SKM-1 (cell line): ENCODE measurements around the gene SLC27A3.

ENCODE experiments used
- DNase-seq: peaks from one replicate; lab custom pipeline; 2025; ENCODE audit not compliant: unreplicated experiment; lab: John Stamatoyannopoulos, UW

The SLC27A3 gene

GRCh38 chr1:153774780-153775457, at the start of gene SLC27A3:
Gene SLC27A3, plus strand, starts transcription at chr1:153775407. Its CDS starts 91 bp downstream, at chr1:153775498.
- DNase-seq = no peak

DNA sequence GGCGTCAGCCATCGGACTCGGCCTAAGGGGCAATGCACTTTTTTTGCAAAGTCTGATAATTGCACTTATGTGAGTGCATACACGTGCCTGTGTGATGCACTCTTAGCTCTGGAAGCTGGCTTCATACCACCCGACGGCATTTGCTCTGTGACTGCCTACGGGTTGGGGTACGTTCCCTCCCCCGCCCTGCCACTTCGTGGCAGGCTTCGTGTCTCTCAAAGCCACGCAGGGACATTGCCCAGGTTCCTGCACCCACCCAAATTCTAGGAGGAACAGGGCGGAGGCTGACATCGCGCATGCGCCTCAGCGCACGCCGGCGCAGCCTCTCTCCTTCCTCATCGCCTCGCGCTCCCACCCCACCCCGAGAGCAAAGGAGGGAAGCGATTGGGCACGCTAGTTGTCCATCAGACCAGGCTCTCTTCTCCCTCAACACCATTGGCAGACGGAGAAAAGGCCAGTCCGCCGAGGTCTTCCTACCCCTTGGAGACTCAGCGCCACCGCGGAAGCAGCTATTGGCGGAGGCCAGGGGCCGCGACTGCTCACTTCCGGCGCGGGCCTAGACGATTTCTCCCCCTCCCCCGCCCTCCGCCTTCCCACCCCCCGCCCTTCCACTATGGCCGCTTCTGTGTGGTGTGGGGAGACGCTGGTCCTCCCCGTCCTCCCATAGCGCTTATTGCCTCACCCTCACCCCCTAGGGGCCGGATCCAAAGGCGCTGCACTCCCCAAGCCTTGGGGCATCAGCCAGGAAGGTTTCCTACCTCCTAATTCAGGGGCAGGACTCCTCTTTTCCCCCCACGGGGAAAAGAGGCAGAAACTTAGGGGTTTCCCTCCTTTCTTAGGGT, 47.5 kb upstream of the SLC27A3 start, which contains the start of gene INTS3:
Gene INTS3 (plus strand): TSS at position 588 of the 842 bp plus-strand sequence. CDS start 585 bp downstream, outside the sequence.
- peak; percentile 100 for DNase-seq

GRCh38 chr1:153728305-153729066, 46.7 kb upstream of the SLC27A3 start:
- peak; percentile 26 for DNase-seq

- no peak for DNase-seq
Measured at GRCh38 chr1:153730468-153730988, 44.7 kb upstream of the SLC27A3 start.

- DNase-seq = no peak
Measured at GRCh38 chr1:153733970-153734369, 41.2 kb upstream of the SLC27A3 start.

- no peak for DNase-seq
Measured at GRCh38 chr1:153734396-153735089, 40.7 kb upstream of the SLC27A3 start.

GRCh38 chr1:153735090-153735420, 40.2 kb upstream of the SLC27A3 start:
- no peak for DNase-seq

GRCh38 chr1:153741986-153742385, 33.2 kb upstream of the SLC27A3 start:
- DNase-seq = no peak

DNA sequence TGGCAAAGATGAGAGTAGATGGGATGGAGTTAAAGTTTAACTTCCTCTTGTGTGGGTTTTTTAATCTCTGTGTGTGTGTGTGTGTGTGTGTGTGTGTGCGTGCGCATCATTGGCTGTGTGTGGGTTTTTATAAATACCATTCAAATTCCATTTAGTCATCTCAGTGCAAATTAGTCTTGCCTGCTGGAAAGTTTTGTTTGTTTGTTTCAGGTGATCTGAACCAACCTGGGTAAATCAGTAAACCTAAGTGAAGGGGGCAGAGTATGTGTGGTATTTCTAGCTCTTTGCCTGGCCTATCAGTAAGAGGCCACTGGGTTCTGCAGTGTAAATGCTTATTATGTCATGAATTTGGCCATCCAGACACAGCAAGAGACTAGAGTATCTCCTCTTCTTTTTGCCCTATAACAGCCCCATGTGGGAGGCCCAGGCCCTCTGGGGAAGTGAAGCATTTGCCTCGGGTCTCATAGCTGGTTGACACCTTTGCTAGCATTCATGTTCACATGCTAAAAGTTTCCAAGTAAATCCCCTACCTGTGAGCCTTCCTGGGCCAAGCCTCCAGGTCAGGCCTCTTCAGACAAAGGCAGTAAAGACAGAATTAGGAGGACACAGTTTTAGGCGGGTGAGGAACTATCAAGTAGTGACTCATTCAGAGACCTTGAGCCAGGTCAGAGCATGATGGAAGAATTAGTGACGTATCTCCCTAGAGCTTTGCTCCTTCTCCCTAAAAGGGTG, 32.6 kb upstream of the SLC27A3 start:
- no peak for DNase-seq

- DNase-seq = no peak
Measured at GRCh38 chr1:153745417-153745816, 29.8 kb upstream of the SLC27A3 start.

DNA sequence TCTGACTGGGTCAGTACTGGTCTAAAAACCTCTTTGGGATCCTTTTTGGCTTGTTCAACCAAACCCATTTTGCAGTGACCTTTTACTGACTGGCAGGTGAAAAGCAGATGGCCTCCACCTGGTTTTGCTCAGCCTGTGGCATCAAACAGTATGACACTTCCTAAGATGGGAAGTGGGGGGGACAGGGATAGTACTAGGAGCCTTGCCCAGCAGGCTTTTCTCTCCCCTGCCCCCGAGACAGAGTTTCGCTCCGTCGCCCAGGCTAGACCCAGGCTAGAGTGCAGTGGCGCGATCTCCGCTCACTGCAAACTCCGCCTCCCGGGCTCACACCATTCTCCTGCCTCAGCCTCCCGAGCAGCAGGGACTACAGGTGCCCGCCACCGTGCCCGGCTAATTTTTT, 29.0 kb upstream of the SLC27A3 start:
- no peak for DNase-seq

- DNase-seq = no peak
Measured at GRCh38 chr1:153748903-153749302, 26.3 kb upstream of the SLC27A3 start.

DNA sequence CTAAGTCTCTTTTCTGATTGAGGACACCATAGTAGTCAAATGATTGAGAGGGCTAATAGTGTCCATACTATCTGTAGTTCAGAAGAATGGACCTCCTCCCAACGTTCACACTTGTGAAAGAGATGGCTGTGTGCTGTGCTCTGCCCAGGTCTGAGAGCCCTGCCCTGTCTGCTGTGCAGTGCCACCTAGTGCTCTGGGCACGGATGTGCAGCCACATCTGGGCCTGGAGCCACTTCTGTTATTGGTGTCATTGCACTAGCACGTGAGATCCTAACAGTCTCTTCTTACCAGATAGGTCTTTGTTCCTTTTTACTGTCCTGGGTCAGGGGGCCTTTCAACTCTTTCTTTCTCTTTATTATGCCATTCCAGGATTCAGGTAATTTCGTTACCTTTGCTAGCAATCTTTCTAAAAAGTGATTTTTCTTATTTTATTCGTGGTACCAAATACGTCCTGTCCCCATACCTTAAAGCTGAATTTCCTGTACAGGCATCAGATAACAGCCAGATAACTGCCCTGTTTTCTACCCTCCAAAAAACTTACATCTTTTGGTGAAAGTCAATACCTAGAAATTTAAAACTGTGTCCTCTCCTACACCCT, 25.7 kb upstream of the SLC27A3 start:
- DNase-seq = peak; percentile 91

DNA sequence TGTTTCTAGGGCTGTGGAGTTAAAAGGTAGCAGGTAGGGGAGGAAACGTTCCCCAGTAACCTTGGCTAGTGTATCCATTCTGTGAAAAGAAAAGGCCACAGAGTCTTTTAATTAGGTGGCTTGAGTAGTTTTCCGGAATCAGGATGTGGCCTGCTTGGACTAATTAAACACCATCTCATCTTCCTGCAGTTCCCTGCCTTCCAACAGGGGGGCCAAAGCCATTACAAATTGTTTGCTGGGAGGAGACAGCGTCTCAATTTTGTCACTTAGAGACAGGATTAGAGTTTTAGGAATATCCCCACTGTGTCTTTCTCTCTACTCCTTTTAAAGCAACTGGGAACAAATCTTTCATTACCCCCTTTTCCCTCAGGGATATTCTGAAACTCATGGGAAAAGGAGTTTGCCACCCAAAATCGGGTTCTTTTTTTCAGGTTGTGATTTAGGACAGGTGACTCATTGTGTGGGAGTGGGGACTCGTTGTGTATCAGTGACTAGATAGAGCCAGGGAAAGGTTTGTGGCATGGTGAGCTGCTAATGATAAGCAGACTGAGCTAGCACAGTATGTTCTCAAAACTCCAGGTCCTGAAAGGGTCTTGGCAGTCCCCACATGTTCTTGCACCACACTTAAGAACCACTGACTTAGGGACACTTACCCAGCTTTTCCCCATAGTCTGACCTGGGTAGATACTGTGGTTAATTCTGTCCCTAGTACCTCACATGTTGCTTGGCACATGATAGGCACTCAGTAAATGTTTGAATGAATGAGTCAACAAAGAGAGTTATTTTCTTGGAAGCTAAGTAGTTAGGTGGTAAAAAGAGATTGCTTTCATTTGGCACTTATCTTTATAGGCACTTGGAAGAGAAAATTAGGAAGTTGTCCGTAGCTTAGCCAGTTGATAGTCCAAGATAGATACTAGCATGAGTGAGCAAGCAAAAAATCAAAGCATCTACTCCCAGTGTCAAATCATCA, 24.9 kb upstream of the SLC27A3 start:
- no peak for DNase-seq

DNA sequence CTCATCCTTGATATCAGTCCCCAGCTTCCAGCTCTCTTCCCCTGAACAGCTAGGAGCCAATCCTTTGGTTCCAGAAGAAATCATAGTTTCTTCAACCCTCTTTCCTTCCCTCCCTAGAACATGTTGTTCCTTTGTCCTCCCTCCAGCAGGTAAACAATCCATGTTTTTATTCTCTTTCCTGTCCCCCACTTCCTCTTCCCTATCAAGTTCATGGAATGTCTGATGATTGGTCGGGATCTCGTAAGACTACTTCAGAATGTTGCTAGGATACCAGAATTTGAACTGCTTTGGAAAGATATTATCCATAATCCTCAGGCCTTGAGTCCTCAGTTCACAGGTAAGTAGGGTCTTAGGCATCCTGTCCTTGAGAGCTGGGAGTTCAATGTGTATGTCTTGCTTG, 23.1 kb upstream of the SLC27A3 start:
- DNase-seq = no peak

DNA sequence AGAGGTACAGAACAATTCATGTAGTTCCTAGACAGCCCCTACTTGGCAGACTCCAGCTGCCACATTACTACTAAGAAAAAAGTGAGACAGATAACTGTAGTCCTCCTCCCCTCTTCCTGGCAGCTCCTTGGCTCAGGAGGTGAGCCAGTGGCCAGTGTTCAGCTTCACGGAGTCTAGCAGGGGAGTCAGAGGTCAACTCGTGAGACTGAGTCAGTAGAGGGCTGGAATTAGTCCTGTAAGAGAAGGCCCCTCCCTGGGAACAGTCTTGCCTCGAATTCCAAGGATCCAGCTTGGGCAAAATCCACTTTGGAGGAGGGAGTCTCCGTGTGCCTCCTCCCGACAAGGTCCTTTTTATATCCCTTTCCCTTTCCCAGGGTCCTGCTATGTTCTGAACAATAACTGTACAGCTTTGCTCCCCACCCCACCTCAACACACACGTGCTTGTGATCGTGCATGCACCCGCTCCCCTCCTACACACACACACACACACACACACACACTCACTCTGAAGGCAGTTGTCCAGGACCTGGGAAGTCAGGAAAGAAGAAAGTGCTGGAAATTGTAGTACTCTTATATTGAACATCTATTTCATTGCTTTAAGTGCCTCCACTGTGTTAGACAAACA, 22.5 kb upstream of the SLC27A3 start:
- no peak for DNase-seq

- no peak for DNase-seq
Measured at GRCh38 chr1:153754266-153754665, 20.9 kb upstream of the SLC27A3 start.

DNA sequence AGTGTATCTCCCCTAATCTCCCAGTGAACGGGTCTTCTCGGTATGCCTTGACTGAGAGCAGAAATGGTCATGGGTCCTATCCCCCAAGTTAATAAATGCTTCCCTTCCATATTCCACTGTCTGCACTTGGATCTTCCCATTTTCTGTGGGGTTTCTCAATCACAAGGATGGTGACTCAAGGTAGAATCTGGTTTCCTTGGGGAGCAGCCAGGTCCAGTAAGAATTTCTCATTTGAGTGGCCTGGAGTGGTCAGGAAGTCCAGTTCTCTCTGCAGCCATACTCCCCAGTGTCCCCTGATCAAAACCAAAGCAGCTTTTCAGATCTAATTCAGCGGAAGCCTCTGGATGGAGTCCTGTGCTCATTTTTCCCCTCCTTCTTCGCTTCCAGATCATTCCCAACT, 14.8 kb upstream of the SLC27A3 start:
- no peak for DNase-seq
